ENCODE results near the gene ERAS. TPM values are rescaled to one million over a fixed set of nuclear protein-coding genes. Genes with fewer than 3 reads are reported as not detected.

ERAS gene
- total and polyA plus RNA-seq, 12 donors, result 0.11 to 0.20 TPM; not detected in 10

- Histone ChIP-seq H3K4me1 (replicated peaks in 1 of 2) (no peaks in the 10 kb centered on the region), H3K27ac (peak overlapping the region in 4 of 5 donors; percentile 82 to 100 (median 96)), H3K36me3 (replicated peaks in 1 of 2) (peaks cover 0 to 9% of the 10 kb centered on the region in 2 donors), H3K4me3 (peak overlapping the region in 2 of 4 donors; percentile 30 to 61), H3K27me3 (no peaks in the 10 kb centered on the region), H3K9me3 (replicated peaks in 1 of 3) (no peaks in the 10 kb centered on the region)
- DNase-seq, result no peak
- 40 to 60% (median 50%) methylated on average over 4 of the region's 4 CpGs; no CpG with 5 or more reads in 1 of the 4 donors for WGBS, 4 donors
- intact Hi-C loops (cut with DNase I), result no loop called here
- no peak for TF ChIP-seq POLR2A (IDR thresholded peaks at IDR 0.05)
- TF ChIP-seq, protein P1, sequence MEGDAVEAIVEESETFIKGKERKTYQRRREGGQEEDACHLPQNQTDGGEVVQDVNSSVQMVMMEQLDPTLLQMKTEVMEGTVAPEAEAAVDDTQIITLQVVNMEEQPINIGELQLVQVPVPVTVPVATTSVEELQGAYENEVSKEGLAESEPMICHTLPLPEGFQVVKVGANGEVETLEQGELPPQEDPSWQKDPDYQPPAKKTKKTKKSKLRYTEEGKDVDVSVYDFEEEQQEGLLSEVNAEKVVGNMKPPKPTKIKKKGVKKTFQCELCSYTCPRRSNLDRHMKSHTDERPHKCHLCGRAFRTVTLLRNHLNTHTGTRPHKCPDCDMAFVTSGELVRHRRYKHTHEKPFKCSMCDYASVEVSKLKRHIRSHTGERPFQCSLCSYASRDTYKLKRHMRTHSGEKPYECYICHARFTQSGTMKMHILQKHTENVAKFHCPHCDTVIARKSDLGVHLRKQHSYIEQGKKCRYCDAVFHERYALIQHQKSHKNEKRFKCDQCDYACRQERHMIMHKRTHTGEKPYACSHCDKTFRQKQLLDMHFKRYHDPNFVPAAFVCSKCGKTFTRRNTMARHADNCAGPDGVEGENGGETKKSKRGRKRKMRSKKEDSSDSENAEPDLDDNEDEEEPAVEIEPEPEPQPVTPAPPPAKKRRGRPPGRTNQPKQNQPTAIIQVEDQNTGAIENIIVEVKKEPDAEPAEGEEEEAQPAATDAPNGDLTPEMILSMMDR (IDR thresholded peaks at IDR 0.05), result no peak
Measured at GRCh38 chrX:48802905-48803200, 23.5 kb upstream of the ERAS start.

GRCh38 chrX:48806081-48806480 is 20.2 kb upstream of the ERAS start:
- no peak overlapping the region for H3K27ac ChIP-seq
- H3K4me1 ChIP-seq (replicated peaks in 1 of 2), result no peaks in the 10 kb centered on the region
- TF ChIP-seq, protein P1 (IDR thresholded peaks at IDR 0.05), result no peak
- TF ChIP-seq POLR2A (IDR thresholded peaks at IDR 0.05), result no peak
- H3K4me3 ChIP-seq, result no peak overlapping the region
- WGBS, 4 donors, result 82 to 100% (median 93%) methylated on average over 3 to 4 of the region's 4 CpGs
- no peaks in the 10 kb centered on the region for H3K27me3 ChIP-seq
- no peaks in the 10 kb centered on the region for H3K9me3 ChIP-seq (replicated peaks in 1 of 3)
- intact Hi-C loops (cut with DNase I), result no loop called here
- DNase-seq, result no peak
- H3K36me3 ChIP-seq (replicated peaks in 1 of 2), result peaks cover 0 to 9% of the 10 kb centered on the region in 2 donors

- no peaks in the 10 kb centered on the region for H3K27me3 ChIP-seq
- intact Hi-C loops (cut with DNase I), result no loop called here
- no peaks in the 10 kb centered on the region for H3K4me1 ChIP-seq (replicated peaks in 1 of 2)
- DNase-seq, result no peak
- WGBS, 4 donors, result 85 to 96% (median 91%) methylated on average over 6 to 8 of the region's 8 CpGs
- no peak overlapping the region for H3K27ac ChIP-seq
- no peaks in the 10 kb centered on the region for H3K9me3 ChIP-seq (replicated peaks in 1 of 3)
- TF ChIP-seq POLR2A (IDR thresholded peaks at IDR 0.05), result no peak
- TF ChIP-seq, protein P1 (IDR thresholded peaks at IDR 0.05), result no peak
- no peak overlapping the region for H3K4me3 ChIP-seq
- H3K36me3 ChIP-seq (replicated peaks in 1 of 2), result peaks cover 0 to 12% of the 10 kb centered on the region in 2 donors
Measured at GRCh38 chrX:48813644-48814043, 12.7 kb upstream of the ERAS start.

DNA sequence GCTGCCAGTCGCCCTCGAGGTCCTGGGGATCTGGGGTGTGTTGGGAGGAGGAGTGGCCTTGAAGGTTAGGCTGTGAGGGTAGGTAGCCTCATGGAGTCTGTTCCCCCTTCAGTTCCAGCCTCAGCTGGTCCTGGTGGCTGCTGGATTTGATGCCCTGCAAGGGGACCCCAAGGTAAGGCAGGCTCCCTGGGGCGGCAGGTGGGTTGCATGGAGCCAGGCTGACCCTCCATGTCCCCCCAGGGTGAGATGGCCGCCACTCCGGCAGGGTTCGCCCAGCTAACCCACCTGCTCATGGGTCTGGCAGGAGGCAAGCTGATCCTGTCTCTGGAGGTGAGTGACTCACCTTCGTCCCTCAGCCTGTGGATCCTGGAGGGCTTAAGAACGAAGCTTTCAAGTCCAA is 11.6 kb upstream of the ERAS start:
- Histone ChIP-seq H3K27me3 (no peaks in the 10 kb centered on the region), H3K4me3 (no peak overlapping the region), H3K4me1 (replicated peaks in 1 of 2) (no peaks in the 10 kb centered on the region), H3K36me3 (replicated peaks in 1 of 2) (peaks cover 0 to 12% of the 10 kb centered on the region in 2 donors), H3K9me3 (replicated peaks in 1 of 3) (no peaks in the 10 kb centered on the region), H3K27ac (no peak overlapping the region)
- WGBS, 4 donors, result 82 to 100% (median 90%) methylated on average over 1 to 8 of the region's 8 CpGs
- no peak for DNase-seq
- TF ChIP-seq, protein P1 (IDR thresholded peaks at IDR 0.05), result no peak
- TF ChIP-seq POLR2A (IDR thresholded peaks at IDR 0.05), result no peak
- intact Hi-C loops (cut with DNase I), result no loop called here
